ENCODE measurements around the gene TMTC1. TPM values are rescaled to one million over a fixed set of nuclear protein-coding genes. Genes with fewer than 3 reads are reported as not detected.

Gene TMTC1
- total and polyA plus RNA-seq, 2 donors (not counting 1 experiment from before 2014, with no cell fraction given): not detected

DNA sequence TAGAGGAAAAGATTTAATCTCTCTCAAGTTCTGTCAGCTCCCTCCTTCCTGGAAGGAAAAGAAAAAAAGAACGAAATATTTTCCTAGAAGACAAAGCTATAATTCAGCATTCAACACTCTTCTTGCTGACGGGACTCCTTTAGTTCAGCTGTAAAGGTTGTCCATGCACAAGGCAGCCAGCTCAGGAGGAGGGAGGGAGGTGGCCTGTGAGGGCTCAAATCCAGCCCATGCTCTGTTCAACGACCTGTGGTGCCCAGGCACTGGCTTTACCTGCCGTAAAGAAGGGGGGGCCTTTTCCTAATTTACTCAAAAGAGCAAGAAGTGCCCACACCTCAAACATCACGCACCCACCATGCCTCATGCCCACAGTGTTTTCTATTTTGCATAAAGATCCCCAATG, 109.3 kb downstream of the TMTC1 start:
- TF ChIP-seq EZH2 (IDR thresholded peaks at IDR 0.05; ENCODE audit: borderline replicate concordance, insufficient read depth, low read depth, low read length, poor library complexity, severe bottlenecking) (no peak), CTCF (IDR thresholded peaks at IDR 0.05) (no peak)
- intact Hi-C loops (cut with micrococcal nuclease): no loop called here
- Histone ChIP-seq H3K27ac (ENCODE audit: low read length in 2 of 2) (no peak overlapping the region), H3K36me3 (replicated peaks in 1 of 2; ENCODE audit: control extremely low read depth in 1 of 2, control insufficient read depth in 1 of 2, extremely low read depth in 1 of 2, insufficient read depth in 2 of 2, low read length in 1 of 2) (no peaks in the 10 kb centered on the region), H3K4me2 (replicated peaks; ENCODE audit: low read depth, low read length, poor library complexity, severe bottlenecking) (no peak overlapping the region), H3K4me3 (ENCODE audit: control extremely low read depth in 1 of 5, extremely low read depth in 1 of 5, insufficient read depth in 1 of 5, low read depth in 2 of 5, low read length in 4 of 5) (no peak overlapping the region), H3K79me2 (ENCODE audit: control insufficient read depth, insufficient read depth, low read length) (no peaks in the 10 kb centered on the region), H3K27me3 (replicated peaks in 1 of 4; ENCODE audit: control extremely low read depth in 1 of 4, control insufficient read depth in 3 of 4, insufficient read depth in 4 of 4, low read length in 3 of 4) (no peaks in the 10 kb centered on the region), H2AFZ (ENCODE audit: insufficient read depth, low read depth, low read length, poor library complexity, severe bottlenecking) (no peak overlapping the region), H3K9me3 (ENCODE audit: control extremely low read depth in 1 of 3, control insufficient read depth in 2 of 3, insufficient read depth in 1 of 3, low read length in 2 of 3) (no peaks in the 10 kb centered on the region), H3K4me1 (ENCODE audit: control insufficient read depth in 2 of 2, insufficient read depth in 2 of 2, low read length in 2 of 2) (no peaks in the 10 kb centered on the region), H3K9ac (ENCODE audit: low read length) (no peak overlapping the region), H4K20me1 (ENCODE audit: control insufficient read depth, insufficient read depth, low read length, poor library complexity, severe bottlenecking) (no peaks in the 10 kb centered on the region)
- Mint-ChIP-seq H3K4me3 (no peak overlapping the region), H3K9me3 (ENCODE audit: insufficient read depth) (no peaks in the 10 kb centered on the region), H3K4me1 (no peaks in the 10 kb centered on the region), H3K27me3 (no peaks in the 10 kb centered on the region), H3K27ac (no peak overlapping the region)
- ATAC-seq (ENCODE audit: low read depth): no peak
- 82% methylated on average over 3 of the region's 5 CpGs for WGBS (ENCODE audit: insufficient coverage)
- POLR2A ChIA-PET: no interaction called here
- CTCF ChIA-PET: no interaction called here
- DNase-seq: no peak

DNA sequence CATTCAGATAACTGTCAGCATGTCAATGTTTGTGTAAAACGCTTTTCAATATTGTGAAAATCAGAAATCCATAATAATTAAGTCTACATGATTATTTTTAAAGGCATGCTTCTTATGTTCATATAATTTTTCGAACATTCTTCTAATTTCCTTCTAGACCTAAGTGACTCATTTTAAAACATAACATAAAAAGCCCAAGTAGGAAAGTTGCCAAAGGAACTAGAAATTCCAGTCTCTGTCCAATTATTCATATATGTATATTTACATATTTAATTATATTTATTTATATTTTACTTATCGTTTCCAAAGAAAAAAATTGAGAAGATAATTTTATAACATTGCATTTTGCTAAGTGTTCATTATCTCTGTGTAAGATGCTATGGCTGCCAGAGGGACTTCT, 110.4 kb downstream of the TMTC1 start:
- Histone ChIP-seq H4K20me1 (ENCODE audit: control insufficient read depth, insufficient read depth, low read length, poor library complexity, severe bottlenecking) (no peaks in the 10 kb centered on the region), H3K4me2 (replicated peaks; ENCODE audit: low read depth, low read length, poor library complexity, severe bottlenecking) (no peak overlapping the region), H3K9me3 (ENCODE audit: control extremely low read depth in 1 of 3, control insufficient read depth in 2 of 3, insufficient read depth in 1 of 3, low read length in 2 of 3) (no peaks in the 10 kb centered on the region), H2AFZ (ENCODE audit: insufficient read depth, low read depth, low read length, poor library complexity, severe bottlenecking) (no peak overlapping the region), H3K4me1 (ENCODE audit: control insufficient read depth in 2 of 2, insufficient read depth in 2 of 2, low read length in 2 of 2) (no peaks in the 10 kb centered on the region), H3K9ac (ENCODE audit: low read length) (no peak overlapping the region), H3K27me3 (replicated peaks in 1 of 4; ENCODE audit: control extremely low read depth in 1 of 4, control insufficient read depth in 3 of 4, insufficient read depth in 4 of 4, low read length in 3 of 4) (no peaks in the 10 kb centered on the region), H3K79me2 (ENCODE audit: control insufficient read depth, insufficient read depth, low read length) (no peaks in the 10 kb centered on the region), H3K4me3 (ENCODE audit: control extremely low read depth in 1 of 5, extremely low read depth in 1 of 5, insufficient read depth in 1 of 5, low read depth in 2 of 5, low read length in 4 of 5) (no peak overlapping the region), H3K27ac (ENCODE audit: low read length in 2 of 2) (no peak overlapping the region), H3K36me3 (replicated peaks in 1 of 2; ENCODE audit: control extremely low read depth in 1 of 2, control insufficient read depth in 1 of 2, extremely low read depth in 1 of 2, insufficient read depth in 2 of 2, low read length in 1 of 2) (no peaks in the 10 kb centered on the region)
- TF ChIP-seq CTCF (IDR thresholded peaks at IDR 0.05): no peak
- no peak for TF ChIP-seq EZH2 (IDR thresholded peaks at IDR 0.05; ENCODE audit: borderline replicate concordance, insufficient read depth, low read depth, low read length, poor library complexity, severe bottlenecking)
- Mint-ChIP-seq H3K27me3 (no peaks in the 10 kb centered on the region), H3K4me1 (no peaks in the 10 kb centered on the region), H3K27ac (no peak overlapping the region), H3K9me3 (ENCODE audit: insufficient read depth) (no peaks in the 10 kb centered on the region), H3K4me3 (no peak overlapping the region)
- WGBS (ENCODE audit: insufficient coverage): no CpG with 5 or more reads among the region's 3 CpGs
- no peak for DNase-seq
- intact Hi-C loops (cut with micrococcal nuclease): no loop called here
- no peak for ATAC-seq (ENCODE audit: low read depth)
- ChIA-PET CTCF (no interaction called here), POLR2A (no interaction called here)

Measured in B cell (primary cell).